NT2/D1 (cell line): ENCODE results near the gene RIPPLY2.

Source experiments
- DNase-seq: peaks from one replicate; pipeline ENCODE4 v3.0.0-alpha.2; 2011; ENCODE audit warnings: low read depth, low spot score
- H3K27me3 ChIP-seq: 2 replicates; pipeline ENCODE4 v1.6.0; 2011; ENCODE audit warnings: mild to moderate bottlenecking; ENCODE audit not compliant: insufficient read length, insufficient read depth
- H3K36me3 ChIP-seq: 2 replicates; pipeline ENCODE4 v1.6.1; 2011; ENCODE audit warnings: mild to moderate bottlenecking, low read length, mixed read lengths; ENCODE audit not compliant: insufficient read depth, insufficient read length
- H3K4me1 ChIP-seq: 2 replicates; pipeline ENCODE4 v1.5.1; 2011; ENCODE audit not compliant: insufficient read depth, insufficient read length
- H3K4me3 ChIP-seq: 2 replicates; pipeline ENCODE4 v1.5.1; 2011; ENCODE audit warnings: low read depth; ENCODE audit not compliant: insufficient read length
- H3K9ac ChIP-seq: 2 replicates; pipeline ENCODE4 v1.6.0; 2011; ENCODE audit warnings: low read depth; ENCODE audit not compliant: insufficient read length
- H3K9me3 ChIP-seq: 2 replicates; pipeline ENCODE4 v1.5.1; 2011; ENCODE audit warnings: mild to moderate bottlenecking, low read length; ENCODE audit not compliant: insufficient read depth
- SUZ12 ChIP-seq: IDR thresholded peaks from 2 replicates; pipeline ENCODE4 v1.6.1; 2011; ENCODE audit not compliant: insufficient read length, insufficient read depth; ENCODE audit errors: extremely low read depth
- YY1 ChIP-seq: IDR thresholded peaks from 2 replicates; pipeline ENCODE4 v1.6.1; 2011; ENCODE audit not compliant: insufficient read length, insufficient read depth
- ZNF274 ChIP-seq: IDR thresholded peaks from 2 replicates; pipeline ENCODE4 v1.6.1; 2011; ENCODE audit warnings: mild to moderate bottlenecking, low read depth, low read length

RIPPLY2 gene

DNA sequence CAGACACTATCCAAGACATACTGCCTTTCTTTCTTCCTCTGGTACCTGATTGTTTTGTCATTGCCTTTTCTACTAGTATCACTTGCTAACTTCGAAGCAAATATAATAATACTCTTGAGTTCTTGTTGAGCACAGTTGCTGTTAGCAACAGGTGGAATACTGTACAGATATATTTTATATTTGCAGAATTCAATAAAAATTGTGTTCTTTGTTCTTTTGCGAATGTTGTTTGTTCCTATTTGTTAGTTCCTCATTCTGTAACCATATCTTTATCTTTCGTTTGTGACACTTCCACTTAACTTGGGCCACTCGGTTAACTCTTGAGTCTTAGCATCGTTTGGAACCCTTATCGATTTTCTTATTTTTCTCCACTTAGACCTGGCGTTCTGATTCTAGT is 7.2 kb downstream of the RIPPLY2 start:
- no peaks in the 10 kb centered on the region for H3K4me1 ChIP-seq
- peak overlapping the region; percentile 91 for H3K9ac ChIP-seq
- peak overlapping the region; percentile 80 for H3K4me3 ChIP-seq
- DNase-seq: no peak
- peaks cover 4% of the 10 kb centered on the region for H3K27me3 ChIP-seq
- no peaks in the 10 kb centered on the region for H3K9me3 ChIP-seq
- peaks cover 11% of the 10 kb centered on the region for H3K36me3 ChIP-seq
- no peak for TF ChIP-seq ZNF274
- no peak for TF ChIP-seq SUZ12
- TF ChIP-seq YY1: no peak

- H3K4me3 ChIP-seq: no peak overlapping the region
- H3K27me3 ChIP-seq: no peaks in the 10 kb centered on the region
- H3K36me3 ChIP-seq: peaks cover 11% of the 10 kb centered on the region
- no peaks in the 10 kb centered on the region for H3K9me3 ChIP-seq
- no peaks in the 10 kb centered on the region for H3K4me1 ChIP-seq
- no peak overlapping the region for H3K9ac ChIP-seq
- TF ChIP-seq ZNF274 (no peak), YY1 (no peak), SUZ12 (no peak)
- no peak for DNase-seq
Measured at GRCh38 chr6:83860782-83861495, 7.8 kb downstream of the RIPPLY2 start.

- H3K9ac ChIP-seq: no peak overlapping the region
Measured at GRCh38 chr6:83862776-83863471, 9.8 kb downstream of the RIPPLY2 start.

DNA sequence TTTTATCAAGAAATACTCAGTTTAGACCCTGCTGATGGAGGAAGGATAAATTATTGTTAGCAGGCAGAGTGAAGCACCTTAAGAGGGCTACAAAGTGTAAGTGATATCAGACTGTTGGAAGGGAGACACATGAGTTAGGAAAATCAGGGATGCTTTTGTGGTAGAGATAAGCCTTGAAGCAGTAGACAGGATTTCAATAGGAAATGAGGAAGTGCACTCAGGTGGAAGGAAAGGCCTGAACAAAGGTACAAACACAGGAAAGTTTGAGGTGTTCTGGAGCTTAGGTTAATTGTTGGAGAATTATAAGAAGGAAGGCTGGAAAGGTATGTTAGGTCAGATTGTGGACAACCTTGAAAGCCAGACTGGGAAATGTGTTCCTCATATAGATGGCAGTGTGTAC is 13.9 kb downstream of the RIPPLY2 start:
- Histone ChIP-seq H3K9ac (no peak overlapping the region), H3K4me1 (no peaks in the 10 kb centered on the region), H3K27me3 (no peaks in the 10 kb centered on the region), H3K4me3 (no peak overlapping the region), H3K36me3 (peaks cover 15% of the 10 kb centered on the region), H3K9me3 (peaks cover 13% of the 10 kb centered on the region; the same call in 1 of the 2 replicates)
- DNase-seq: no peak
- TF ChIP-seq ZNF274: no peak
- TF ChIP-seq SUZ12: no peak
- TF ChIP-seq YY1: no peak

More at GRCh38 chr6:83862776-83863471, 9.8 kb downstream of the RIPPLY2 start:
- Histone ChIP-seq H3K27me3 (no peaks in the 10 kb centered on the region), H3K36me3 (peaks cover 14% of the 10 kb centered on the region), H3K4me1 (no peaks in the 10 kb centered on the region), H3K4me3 (no peak overlapping the region), H3K9me3 (peaks cover 11% of the 10 kb centered on the region; the same call in 1 of the 2 replicates)
- DNase-seq: no peak
- TF ChIP-seq SUZ12 (no peak), ZNF274 (no peak), YY1 (no peak)

DNA sequence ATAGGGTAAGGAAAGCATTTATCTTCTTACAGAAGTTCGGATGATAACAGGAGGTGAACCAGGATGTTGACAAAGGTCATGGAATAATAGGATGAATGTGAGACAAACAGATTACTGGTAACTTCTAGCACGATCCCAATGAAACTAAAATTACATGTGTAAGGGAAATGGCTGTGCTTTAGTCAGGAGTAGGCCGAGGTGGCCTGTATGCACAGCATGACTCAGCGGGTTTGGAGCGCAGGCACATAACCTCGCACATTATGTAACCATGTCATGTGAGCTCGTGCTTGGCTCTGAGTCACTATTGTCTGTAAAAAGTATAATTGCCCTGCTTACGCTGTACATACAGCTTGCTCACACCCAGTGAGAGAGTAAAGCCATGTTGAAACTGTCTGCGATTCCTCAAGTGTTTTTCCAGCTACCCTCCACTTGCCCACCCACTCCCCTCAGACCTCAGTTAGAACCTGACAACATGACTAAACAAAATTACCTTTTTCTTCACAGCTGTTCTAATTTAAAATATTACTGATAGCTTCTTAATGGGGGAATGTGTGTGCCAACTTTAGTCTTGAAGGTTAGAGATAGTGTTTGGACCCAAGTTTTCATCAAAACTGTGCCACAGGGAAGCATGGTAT is 14.5 kb downstream of the RIPPLY2 start:
- TF ChIP-seq YY1: no peak
- no peak for TF ChIP-seq SUZ12
- no peak for TF ChIP-seq ZNF274
- Histone ChIP-seq H3K9me3 (peaks cover 13% of the 10 kb centered on the region; the same call in 1 of the 2 replicates), H3K9ac (no peak overlapping the region), H3K36me3 (peaks cover 15% of the 10 kb centered on the region), H3K4me3 (no peak overlapping the region), H3K4me1 (no peaks in the 10 kb centered on the region), H3K27me3 (no peaks in the 10 kb centered on the region)
- DNase-seq: no peak

GRCh38 chr6:83868639-83869038 is 15.5 kb downstream of the RIPPLY2 start:
- TF ChIP-seq YY1: no peak
- TF ChIP-seq ZNF274: no peak
- TF ChIP-seq SUZ12: no peak
- peaks cover 15% of the 10 kb centered on the region for H3K36me3 ChIP-seq
- H3K9ac ChIP-seq: no peak overlapping the region
- no peaks in the 10 kb centered on the region for H3K4me1 ChIP-seq
- no peaks in the 10 kb centered on the region for H3K27me3 ChIP-seq
- DNase-seq: no peak
- H3K9me3 ChIP-seq: peaks cover 13% of the 10 kb centered on the region; the same call in 1 of the 2 replicates
- no peak overlapping the region for H3K4me3 ChIP-seq

- no peak overlapping the region for H3K9ac ChIP-seq
- no peaks in the 10 kb centered on the region for H3K27me3 ChIP-seq
- H3K4me3 ChIP-seq: no peak overlapping the region
- H3K36me3 ChIP-seq: peaks cover 4% of the 10 kb centered on the region
- H3K4me1 ChIP-seq: no peaks in the 10 kb centered on the region
- no peak for DNase-seq
- TF ChIP-seq YY1: no peak
- TF ChIP-seq SUZ12: no peak
- TF ChIP-seq ZNF274: no peak
- H3K9me3 ChIP-seq: peaks cover 13% of the 10 kb centered on the region; the same call in 1 of the 2 replicates
Measured at GRCh38 chr6:83870649-83871048, 17.5 kb downstream of the RIPPLY2 start.
